ENCODE data around the gene PLBD1.

Gene PLBD1

GRCh38 chr12:14567351-14568162 lies at the start of gene PLBD1:
Gene PLBD1 (minus strand): TSS chr12:14567883. CDS start chr12:14567696, 187 bp downstream.
- DNase-seq (ENCODE audit: low spot score), result peak; percentile 76

DNA sequence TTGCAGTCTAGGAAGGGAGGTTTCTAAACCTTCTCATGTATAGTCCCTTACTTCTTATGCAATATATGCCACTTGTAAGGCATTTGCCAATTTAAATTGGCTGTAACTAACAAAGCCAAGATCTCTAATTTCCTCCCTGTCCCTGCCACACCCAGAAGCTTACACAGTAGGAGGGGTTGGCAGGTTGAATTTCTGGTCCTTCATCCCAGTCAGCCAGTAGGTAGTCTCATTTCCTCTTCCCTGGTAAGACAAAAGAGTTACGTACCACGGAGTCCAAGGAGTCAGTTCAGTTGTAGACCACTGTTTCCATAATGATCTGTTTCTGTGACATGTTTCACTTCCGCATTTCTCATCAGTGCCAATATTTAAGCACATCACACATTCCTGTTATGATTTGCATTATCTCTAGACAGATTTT lies 47.0 kb upstream of the PLBD1 start:
- no peak for DNase-seq (ENCODE audit: low spot score)

GRCh38 chr12:14613718-14614117 lies 46.0 kb upstream of the PLBD1 start:
- DNase-seq (ENCODE audit: low spot score), result no peak

GRCh38 chr12:14612898-14613445 lies 45.3 kb upstream of the PLBD1 start:
- no peak for DNase-seq (ENCODE audit: low spot score)

GRCh38 chr12:14612250-14612649 lies 44.6 kb upstream of the PLBD1 start:
- no peak for DNase-seq (ENCODE audit: low spot score)

DNA sequence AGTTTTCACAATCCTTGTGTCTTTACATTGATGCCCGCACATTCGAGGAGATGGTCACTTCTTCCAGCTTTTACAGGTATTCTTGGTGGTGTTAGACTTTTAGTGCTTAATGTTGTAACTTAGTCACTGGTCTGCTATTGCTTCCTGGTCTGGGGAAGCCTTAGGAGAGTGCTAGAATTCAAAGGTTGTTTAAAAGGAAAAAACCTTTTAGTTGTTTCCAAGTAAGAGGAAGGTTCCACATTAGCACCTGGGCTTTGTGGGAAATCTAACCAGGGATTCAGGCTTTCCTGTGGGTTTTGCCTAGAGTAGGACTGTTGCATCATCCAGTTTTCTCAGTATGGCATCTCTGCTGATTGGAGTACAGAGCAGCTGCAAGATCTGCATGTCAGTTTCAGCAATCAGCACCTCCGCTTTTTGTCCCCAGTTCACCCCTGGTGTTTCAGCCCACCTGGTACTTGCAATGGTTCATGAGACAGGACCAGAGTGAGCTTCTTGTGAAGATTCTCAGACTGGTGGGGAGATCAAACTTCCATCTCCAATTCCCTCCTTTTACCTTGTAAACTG lies 44.0 kb upstream of the PLBD1 start:
- DNase-seq (ENCODE audit: low spot score), result no peak

GRCh38 chr12:14607568-14607967 lies 39.9 kb upstream of the PLBD1 start:
- DNase-seq (ENCODE audit: low spot score), result no peak

- no peak for DNase-seq (ENCODE audit: low spot score)
These were observed 37.8 kb upstream of the PLBD1 start for GRCh38 chr12:14605401-14605989.

DNA sequence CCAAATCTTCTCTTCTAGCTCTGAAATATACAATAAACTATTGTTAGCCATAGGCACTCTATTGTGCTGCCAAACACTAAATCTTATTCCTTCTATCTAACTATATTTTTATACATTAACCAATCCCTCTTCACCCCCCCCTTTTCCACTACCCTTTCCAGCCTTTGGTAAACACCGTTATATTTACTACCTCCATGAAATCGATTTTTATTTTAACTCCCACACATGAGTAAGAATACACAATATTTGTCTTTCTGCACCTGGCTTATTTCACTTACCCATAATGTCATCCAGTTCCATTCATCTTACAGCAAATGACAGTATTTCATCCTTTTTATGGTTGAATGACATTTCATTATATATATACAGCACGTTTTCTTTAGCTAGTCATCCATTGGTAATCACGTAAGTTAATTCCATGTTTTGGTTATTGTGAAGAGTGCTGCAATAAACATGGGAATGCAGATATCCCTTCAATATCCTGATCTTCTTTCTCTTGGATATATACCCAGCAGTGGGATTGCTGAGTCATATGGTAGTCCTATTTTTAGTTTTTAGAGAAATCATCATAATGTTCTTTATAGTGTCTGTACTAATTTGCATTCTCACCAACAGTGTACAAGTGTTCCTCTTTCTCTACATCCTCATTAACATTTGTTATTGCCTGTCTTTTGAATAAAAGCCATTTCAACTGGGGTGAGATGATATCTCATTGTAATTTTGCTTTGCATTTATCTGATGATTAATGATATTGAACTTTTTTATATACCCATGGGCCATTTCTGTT lies 34.2 kb upstream of the PLBD1 start:
- DNase-seq (ENCODE audit: low spot score), result no peak

GRCh38 chr12:14597480-14597879 lies 29.8 kb upstream of the PLBD1 start:
- no peak for DNase-seq (ENCODE audit: low spot score)

- no peak for DNase-seq (ENCODE audit: low spot score)
These were observed 24.0 kb upstream of the PLBD1 start for GRCh38 chr12:14591719-14592118.

- no peak for DNase-seq (ENCODE audit: low spot score)
These were observed 21.7 kb upstream of the PLBD1 start for GRCh38 chr12:14589169-14590004.

- DNase-seq (ENCODE audit: low spot score), result no peak
These were observed 20.9 kb upstream of the PLBD1 start for GRCh38 chr12:14588571-14588970.

GRCh38 chr12:14578646-14579045 lies 11.0 kb upstream of the PLBD1 start:
- DNase-seq (ENCODE audit: low spot score), result no peak

GRCh38 chr12:14577344-14577743 lies 9.7 kb upstream of the PLBD1 start:
- DNase-seq (ENCODE audit: low spot score), result no peak

DNA sequence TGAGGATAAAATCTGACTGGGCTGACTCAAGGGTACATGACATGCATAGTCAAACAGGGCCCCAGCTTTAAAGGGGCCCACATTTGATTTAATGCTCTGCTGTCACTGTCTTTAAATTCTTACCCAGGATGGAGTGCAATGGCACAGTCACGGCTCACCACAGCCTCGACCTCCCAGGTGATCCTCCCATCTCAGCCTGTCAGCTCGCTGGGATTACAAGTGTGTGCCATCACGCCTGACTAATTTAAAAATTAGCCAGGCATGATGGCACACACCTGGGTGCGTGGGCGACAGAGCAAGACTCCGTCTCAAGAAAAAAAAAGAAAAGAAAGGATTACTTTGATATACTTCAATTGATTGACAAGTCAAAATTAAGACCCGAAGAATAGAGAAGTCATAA lies 9.2 kb upstream of the PLBD1 start:
- no peak for DNase-seq (ENCODE audit: low spot score)

DNA sequence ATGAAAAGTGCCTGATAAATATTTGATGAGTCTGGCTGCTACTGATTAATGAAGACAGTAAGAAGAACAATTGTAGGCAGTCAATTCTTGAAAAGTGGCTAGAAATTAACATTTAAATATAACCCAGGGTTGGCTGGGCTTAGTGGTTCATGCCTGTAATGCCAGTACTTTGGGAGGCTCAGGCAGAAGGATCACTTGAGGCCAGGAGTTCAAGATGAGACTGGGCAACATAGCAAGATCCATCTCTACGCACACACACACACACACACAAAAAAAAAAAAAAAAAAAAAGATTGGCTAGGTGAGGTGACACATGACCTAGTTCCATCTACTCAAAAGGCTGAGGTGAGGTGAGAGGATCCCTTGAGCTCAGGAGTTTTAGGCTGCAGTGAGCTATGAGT lies 7.9 kb upstream of the PLBD1 start:
- DNase-seq (ENCODE audit: low spot score), result no peak

GRCh38 chr12:14573118-14573517 lies 5.4 kb upstream of the PLBD1 start:
- no peak for DNase-seq (ENCODE audit: low spot score)

DNA sequence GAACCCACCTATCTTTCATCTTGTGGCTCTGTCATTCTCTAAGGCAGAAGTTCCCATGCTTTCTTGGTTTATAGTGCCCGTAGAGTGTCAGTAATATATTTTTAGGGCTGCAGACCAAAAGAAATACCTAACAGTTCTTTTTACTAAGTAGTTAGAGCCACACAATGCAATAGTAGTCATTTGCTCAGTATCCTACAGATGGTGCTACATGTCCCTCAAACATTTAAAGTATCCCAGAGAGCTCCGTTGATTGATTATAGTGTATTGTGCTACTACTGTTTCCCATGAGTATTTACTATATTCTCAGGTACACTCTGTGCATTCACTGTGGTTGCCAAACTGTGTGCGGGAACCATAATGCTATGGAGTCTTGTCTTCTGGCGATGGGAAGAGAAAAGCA lies 4.7 kb upstream of the PLBD1 start:
- no peak for DNase-seq (ENCODE audit: low spot score)

- DNase-seq (ENCODE audit: low spot score), result no peak
These were observed 4.1 kb upstream of the PLBD1 start for GRCh38 chr12:14571779-14572178.

DNA sequence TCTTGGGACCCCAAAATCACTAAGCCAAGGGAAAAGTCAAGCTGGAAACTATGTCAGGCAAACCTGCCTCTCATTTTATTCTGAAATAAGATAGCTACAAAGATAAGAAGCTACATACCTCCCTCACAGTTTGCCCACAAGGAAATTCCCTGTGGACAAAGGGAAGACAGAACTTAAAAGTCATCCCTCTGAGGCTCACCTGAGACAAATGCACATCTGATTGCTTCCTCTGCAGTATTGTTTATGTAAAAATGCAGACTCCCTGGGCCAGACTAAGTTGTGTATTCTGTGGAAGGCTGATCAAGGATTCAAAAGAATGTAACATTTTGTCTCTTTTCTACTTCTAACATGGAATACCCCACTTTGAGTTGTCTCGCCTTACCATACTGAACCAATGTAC lies 2.5 kb upstream of the PLBD1 start:
- no peak for DNase-seq (ENCODE audit: low spot score)

All from left forelimb (tissue), 1 donor.